ENCODE results near the gene FOXC2.

The FOXC2 gene

GRCh38 chr16:86610779-86611524 is 44.3 kb downstream of the FOXC2 start:
- FAIRE-seq (peak; percentile 55), DNase-seq (ENCODE audit: low spot score) (no peak)

- DNase-seq (ENCODE audit: low spot score) (no peak), FAIRE-seq (no peak)
These were observed 44.9 kb downstream of the FOXC2 start for GRCh38 chr16:86611525-86611855.

DNA sequence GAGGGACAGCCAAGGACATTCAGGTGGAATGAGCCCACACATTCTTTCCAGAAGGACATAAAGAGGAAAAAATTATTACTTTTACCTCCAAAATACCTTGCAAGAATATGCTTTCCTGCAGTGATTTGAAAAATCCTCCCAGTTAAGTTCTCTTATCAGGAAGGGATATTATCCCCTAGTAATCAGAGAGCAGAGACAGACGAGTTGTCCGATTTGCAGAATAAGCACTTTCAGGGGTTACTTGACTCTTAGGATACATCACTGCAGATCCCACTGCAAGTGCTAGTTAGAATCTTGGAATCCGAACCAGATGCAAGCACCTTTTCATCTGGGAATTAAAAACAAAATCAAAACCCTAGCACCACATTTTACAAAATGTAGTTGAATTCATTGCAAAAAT is 45.3 kb downstream of the FOXC2 start:
- no peak for DNase-seq (ENCODE audit: low spot score)
- FAIRE-seq = no peak

DNA sequence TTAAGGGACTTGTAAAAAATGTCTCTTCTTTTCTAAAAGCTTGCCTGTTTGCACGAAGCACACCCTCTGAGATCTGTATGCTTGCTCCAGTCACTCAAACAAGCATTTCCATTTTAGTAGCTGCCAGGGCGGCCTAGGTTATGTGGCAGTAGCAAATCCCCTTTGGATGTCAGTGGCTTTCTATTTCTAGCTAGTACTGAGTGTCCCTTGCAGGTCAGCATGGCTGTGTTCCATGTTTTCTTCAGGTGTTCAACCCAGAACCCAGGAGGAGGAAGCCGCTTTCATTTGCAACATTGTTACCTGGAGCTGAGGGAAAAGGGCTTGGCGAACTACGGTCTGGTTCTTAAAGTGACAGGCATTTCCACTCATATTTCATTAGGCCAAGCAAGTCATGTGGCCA is 48.1 kb downstream of the FOXC2 start:
- FAIRE-seq (no peak), DNase-seq (ENCODE audit: low spot score) (no peak)

GRCh38 chr16:86616906-86617305 is 50.3 kb downstream of the FOXC2 start:
- DNase-seq (ENCODE audit: low spot score) = no peak
- FAIRE-seq = no peak

- FAIRE-seq = peak; percentile 23
- DNase-seq (ENCODE audit: low spot score) = no peak
These were observed 52.0 kb downstream of the FOXC2 start for GRCh38 chr16:86618431-86619238.

All from urothelium cell line (cell line).